Measurements from ENCODE around the gene FKBP11. TPM values are rescaled to one million over a fixed set of nuclear protein-coding genes. Genes with fewer than 3 reads are reported as not detected.
"Not testable (repeated sequence)": the region's sequence is repeated elsewhere in the genome, so short reads cannot be mapped to it uniquely, and the experiment has no call there.

FKBP11 gene
- polyA plus RNA-seq, 4 donors: 22.4 to 82.7 (median 51.1) TPM

GRCh38 chr12:48875944-48876515 lies 49.3 kb downstream of the FKBP11 start:
- FAIRE-seq: no peak
- Histone ChIP-seq H3K4me1 (ENCODE audit: control insufficient read depth in 3 of 3, insufficient read depth in 2 of 3, low read depth in 1 of 3, low read length in 2 of 3) (peaks cover 0 to 6% (median 1%) of the 10 kb centered on the region in 3 donors), H3K36me3 (ENCODE audit: control insufficient read depth in 3 of 3, insufficient read depth in 2 of 3, low read depth in 1 of 3, low read length in 3 of 3) (no peaks in the 10 kb centered on the region), H3K27me3 (ENCODE audit: control insufficient read depth in 3 of 3, insufficient read depth in 3 of 3, low read length in 3 of 3) (peaks cover 0 to 2% (median 0%) of the 10 kb centered on the region in 3 donors), H3K4me3 (ENCODE audit: low read depth in 1 of 3, low read length in 3 of 3) (no peak overlapping the region), H3K27ac (ENCODE audit: low read depth in 1 of 3, low read length in 2 of 3) (no peak overlapping the region), H3K9me3 (ENCODE audit: control insufficient read depth in 2 of 2, insufficient read depth in 1 of 2, low read depth in 1 of 2, low read length in 1 of 2) (no peaks in the 10 kb centered on the region)
- no peak for DNase-seq
- 73 to 83% (median 81%) methylated on average over 4 of the region's 4 CpGs for WGBS, 3 donors

- 68 to 77% (median 77%) methylated on average over 8 of the region's 8 CpGs for WGBS, 3 donors
- FAIRE-seq; H3K36me3 ChIP-seq (ENCODE audit: control insufficient read depth in 3 of 3, insufficient read depth in 2 of 3, low read depth in 1 of 3, low read length in 3 of 3); H3K4me1 ChIP-seq (ENCODE audit: control insufficient read depth in 3 of 3, insufficient read depth in 2 of 3, low read depth in 1 of 3, low read length in 2 of 3); H3K27me3 ChIP-seq (ENCODE audit: control insufficient read depth in 3 of 3, insufficient read depth in 3 of 3, low read length in 3 of 3); DNase-seq; H3K27ac ChIP-seq (ENCODE audit: low read depth in 1 of 3, low read length in 2 of 3); H3K9me3 ChIP-seq (ENCODE audit: control insufficient read depth in 2 of 2, insufficient read depth in 1 of 2, low read depth in 1 of 2, low read length in 1 of 2); H3K4me3 ChIP-seq (ENCODE audit: low read depth in 1 of 3, low read length in 3 of 3): not testable (repeated sequence)
Measured at GRCh38 chr12:48873534-48873933, 51.8 kb downstream of the FKBP11 start.

GRCh38 chr12:48873096-48873495 lies 52.2 kb downstream of the FKBP11 start:
- Histone ChIP-seq H3K4me3 (ENCODE audit: low read depth in 1 of 3, low read length in 3 of 3) (no peak overlapping the region), H3K27ac (ENCODE audit: low read depth in 1 of 3, low read length in 2 of 3) (no peak overlapping the region), H3K9me3 (ENCODE audit: control insufficient read depth in 2 of 2, insufficient read depth in 1 of 2, low read depth in 1 of 2, low read length in 1 of 2) (no peaks in the 10 kb centered on the region), H3K27me3 (ENCODE audit: control insufficient read depth in 3 of 3, insufficient read depth in 3 of 3, low read length in 3 of 3) (no peaks in the 10 kb centered on the region), H3K4me1 (ENCODE audit: control insufficient read depth in 3 of 3, insufficient read depth in 2 of 3, low read depth in 1 of 3, low read length in 2 of 3) (no peaks in the 10 kb centered on the region), H3K36me3 (ENCODE audit: control insufficient read depth in 3 of 3, insufficient read depth in 2 of 3, low read depth in 1 of 3, low read length in 3 of 3) (no peaks in the 10 kb centered on the region)
- DNase-seq: no peak
- 87 to 97% (median 88%) methylated on average over 4 of the region's 4 CpGs for WGBS, 3 donors
- FAIRE-seq: no peak

Other genes starting within 250 kb of the FKBP11 start
- 10 to 100 TPM; 23.5 to 38.9 (median 28.5) TPM for gene KANSL2, start 243.3 kb downstream of the FKBP11 start, polyA plus RNA-seq
- 10 to 100 TPM in 1 of 4 donors, 1 to 10 TPM in 3; 3.0 to 22.0 (median 5.1) TPM for gene CCNT1, start 208.8 kb downstream of the FKBP11 start, polyA plus RNA-seq
- gene ADCY6, start 136.4 kb downstream of the FKBP11 start, polyA plus RNA-seq: 10 to 100 TPM; 14.1 to 56.6 (median 23.9) TPM
- gene CACNB3, start 107.0 kb downstream of the FKBP11 start, polyA plus RNA-seq: 10 to 100 TPM; 11.6 to 12.2 (median 12.0) TPM
- gene DDX23, start 73.3 kb downstream of the FKBP11 start, polyA plus RNA-seq: 10 to 100 TPM; 53.2 to 85.8 (median 57.1) TPM
- gene RND1, start 59.6 kb downstream of the FKBP11 start, polyA plus RNA-seq: 1 to 10 TPM; 1.3 to 6.3 (median 4.3) TPM
- gene ARF3, start 32.0 kb upstream of the FKBP11 start, polyA plus RNA-seq: 100 to 1,000 TPM in 1 of 4 donors, 10 to 100 TPM in 3; 37.3 to 104 (median 67.4) TPM
- gene WNT10B, start 46.2 kb upstream of the FKBP11 start, polyA plus RNA-seq: 1 to 10 TPM in 2 of 4 donors, under 1 TPM in 2; 0.28 to 1.4 (median 0.93) TPM
- gene WNT1, start 52.8 kb upstream of the FKBP11 start, polyA plus RNA-seq: under 1 TPM in 1 of 4 donors, not detected in 3; 0.07 TPM
- under 1 TPM in 3 of 4 donors, not detected in 1; 0.16 to 0.22 (median 0.19) TPM for gene DDN, start 73.9 kb upstream of the FKBP11 start, polyA plus RNA-seq
- 10 to 100 TPM; 50.0 to 69.7 (median 60.6) TPM for gene PRKAG1, start 93.3 kb upstream of the FKBP11 start, polyA plus RNA-seq
- gene KMT2D, start 135.3 kb upstream of the FKBP11 start, polyA plus RNA-seq: 10 to 100 TPM in 3 of 4 donors, 1 to 10 TPM in 1; 5.4 to 46.5 (median 22.8) TPM
- gene RHEBL1, start 144.5 kb upstream of the FKBP11 start, polyA plus RNA-seq: 1 to 10 TPM in 2 of 4 donors, under 1 TPM in 1, not detected in 1; 0.61 to 1.4 (median 1.2) TPM
- 1 to 10 TPM in 1 of 4 donors, under 1 TPM in 1, not detected in 2; 0.15 to 2.3 TPM for gene DHH, start 169.3 kb upstream of the FKBP11 start, polyA plus RNA-seq
- 100 to 1,000 TPM in 1 of 4 donors, 10 to 100 TPM in 3; 27.6 to 110 (median 81.8) TPM for gene LMBR1L, start 185.4 kb upstream of the FKBP11 start, polyA plus RNA-seq
- gene TUBA1B, start 205.9 kb upstream of the FKBP11 start, polyA plus RNA-seq: 1,000 to 10,000 TPM in 1 of 4 donors, 100 to 1,000 TPM in 3; 196 to 1,168 (median 451) TPM

Measured in small intestine (tissue), 7 donors.